HUES6 (cell line): Measurements from ENCODE around the gene CAPN15.
"Not testable (repeated sequence)": the region's sequence is repeated elsewhere in the genome, so short reads cannot be mapped to it uniquely, and the experiment has no call there.

Experiments
- H3K27ac ChIP-seq: 2 replicates; pipeline ENCODE4 v1.7.0; 2013; ENCODE audit warnings: low read depth, mild to moderate bottlenecking, low read length, inconsistent platforms
- H3K27me3 ChIP-seq: 2 replicates; pipeline ENCODE4 v1.6.1; 2013; ENCODE audit warnings: low read length; ENCODE audit not compliant: control insufficient read depth, insufficient read depth
- H3K36me3 ChIP-seq: 2 replicates; pipeline ENCODE4 v1.6.1; 2013; ENCODE audit warnings: low read length; ENCODE audit not compliant: control insufficient read depth, insufficient read depth
- H3K4me1 ChIP-seq: 2 replicates; pipeline ENCODE4 v1.6.1; 2013; ENCODE audit warnings: low read length; ENCODE audit not compliant: control insufficient read depth, insufficient read depth
- H3K4me3 ChIP-seq: 2 replicates; pipeline ENCODE4 v1.5.1; 2013; ENCODE audit warnings: low read depth, low read length
- H3K9ac ChIP-seq: one replicate; pipeline ENCODE4 v1.6.1; 2013; ENCODE audit warnings: mild to moderate bottlenecking, low read length
- H3K9me3 ChIP-seq: 2 replicates; pipeline ENCODE4 v1.6.1; 2013; ENCODE audit warnings: low read depth, low read length; ENCODE audit not compliant: control insufficient read depth, insufficient read depth

The CAPN15 gene

DNA sequence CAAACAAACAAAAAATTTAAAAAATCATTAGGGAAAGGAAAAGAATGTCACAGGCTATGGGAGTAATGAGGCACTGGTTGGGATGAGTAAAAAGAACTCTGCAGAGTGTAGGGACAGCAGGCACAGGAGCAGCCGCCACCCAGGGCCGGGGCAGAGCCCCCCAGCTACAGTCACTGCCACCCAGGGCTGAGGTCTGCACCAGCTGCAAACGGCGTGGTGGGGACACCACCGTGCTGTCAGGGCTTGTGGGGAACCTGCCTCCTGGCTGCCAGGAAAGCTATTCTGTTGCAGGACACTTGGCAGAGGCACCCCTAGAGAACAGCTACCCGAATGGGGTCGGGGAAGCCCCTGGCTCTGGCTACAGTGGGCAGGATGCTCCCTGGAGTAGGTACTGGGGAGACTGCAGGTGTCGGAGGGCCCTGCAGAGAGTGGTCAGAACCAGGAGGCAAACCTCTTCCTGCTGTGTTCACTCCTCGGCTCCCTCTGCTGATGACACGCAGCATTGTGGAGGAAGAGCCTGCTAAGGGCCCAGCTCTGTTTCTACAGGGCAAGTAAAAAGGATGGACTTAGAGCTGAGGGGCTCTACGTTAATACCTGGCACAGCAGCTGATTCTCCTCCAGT lies 32.3 kb upstream of the CAPN15 start:
- Histone ChIP-seq H3K36me3 (peaks cover 8% of the 10 kb centered on the region), H3K27ac (no peak overlapping the region), H3K9ac (no peak overlapping the region)

DNA sequence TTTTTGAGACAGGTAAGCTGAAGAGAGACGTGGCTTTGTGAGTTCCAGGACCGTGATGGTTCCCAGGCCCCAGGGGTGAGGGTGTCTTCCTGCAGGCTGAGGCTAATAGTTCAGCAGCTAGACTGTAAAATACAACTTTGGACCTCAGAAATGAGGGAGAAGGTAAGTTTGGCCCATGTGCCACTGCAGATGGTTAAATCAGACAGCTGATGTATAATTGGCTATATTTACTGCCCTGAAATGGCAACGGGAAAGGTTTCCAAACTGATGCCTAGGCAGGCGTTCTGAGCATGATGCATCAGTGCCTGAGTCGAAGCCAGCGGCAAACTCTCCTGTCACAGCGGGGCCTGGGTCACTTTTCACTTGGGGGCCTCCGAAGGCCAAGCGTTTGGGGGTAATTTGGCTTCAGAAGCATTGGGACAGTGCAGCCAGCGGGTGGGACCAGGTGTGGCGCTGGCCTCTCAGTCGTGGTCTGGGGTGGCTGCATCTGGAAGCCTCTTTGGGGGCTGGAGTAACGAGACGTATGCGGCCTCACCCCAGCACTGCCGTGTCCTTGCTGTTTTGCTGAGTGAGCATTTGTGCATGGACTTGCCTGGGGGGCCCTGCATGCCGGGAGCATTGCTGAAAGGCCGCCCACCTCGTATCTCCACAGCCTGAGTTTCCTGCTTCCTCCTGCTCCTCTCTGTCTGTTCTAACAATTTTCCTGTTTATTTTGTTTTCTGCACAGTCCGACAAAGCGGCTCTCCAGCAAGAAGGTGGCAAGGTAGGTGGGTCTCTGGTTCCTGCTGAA lies 31.2 kb upstream of the CAPN15 start:
- H3K27ac ChIP-seq: no peak overlapping the region
- H3K27me3 ChIP-seq: no peaks in the 10 kb centered on the region

More for the DNA sequence above, 32.3 kb upstream of the CAPN15 start:
- Histone ChIP-seq H3K27me3 (no peaks in the 10 kb centered on the region), H3K4me1 (peaks cover 16% of the 10 kb centered on the region), H3K9me3 (no peaks in the 10 kb centered on the region), H3K4me3 (no peak overlapping the region)

DNA sequence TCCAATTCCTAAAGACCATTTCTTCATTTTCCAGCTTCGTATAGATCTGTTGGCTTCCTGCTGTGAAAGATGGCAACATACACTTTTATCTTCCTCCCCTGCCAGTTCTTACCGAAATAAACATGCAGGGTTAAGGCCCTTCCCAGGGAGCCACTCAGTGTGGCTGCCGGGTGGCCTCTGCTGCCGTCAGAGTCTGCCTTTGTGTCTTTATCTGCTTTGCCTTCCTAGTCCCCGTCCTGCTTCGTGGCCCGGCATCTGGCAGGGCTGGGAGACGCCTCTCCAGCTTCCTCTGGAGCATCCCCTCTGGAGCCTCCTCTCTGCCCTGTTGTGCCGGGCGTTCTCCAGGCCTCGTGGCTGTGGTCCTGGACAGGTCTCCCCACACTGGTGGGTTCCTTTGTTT lies 30.3 kb upstream of the CAPN15 start:
- Histone ChIP-seq H3K36me3 (peaks cover 6% of the 10 kb centered on the region; the same call in 1 of the 2 replicates), H3K4me3 (no peak overlapping the region), H3K27me3 (no peaks in the 10 kb centered on the region), H3K9ac (no peak overlapping the region), H3K9me3 (no peaks in the 10 kb centered on the region), H3K27ac (no peak overlapping the region; the same call in 1 of the 2 replicates), H3K4me1 (no peaks in the 10 kb centered on the region; the same call in 1 of the 2 replicates)

More for the DNA sequence above, 31.2 kb upstream of the CAPN15 start:
- peaks cover 6% of the 10 kb centered on the region; the same call in 1 of the 2 replicates for H3K36me3 ChIP-seq
- H3K4me3 ChIP-seq: no peak overlapping the region
- H3K9ac ChIP-seq: no peak overlapping the region
- H3K4me1 ChIP-seq: peaks cover 7% of the 10 kb centered on the region; the same call in 1 of the 2 replicates
- no peaks in the 10 kb centered on the region for H3K9me3 ChIP-seq

DNA sequence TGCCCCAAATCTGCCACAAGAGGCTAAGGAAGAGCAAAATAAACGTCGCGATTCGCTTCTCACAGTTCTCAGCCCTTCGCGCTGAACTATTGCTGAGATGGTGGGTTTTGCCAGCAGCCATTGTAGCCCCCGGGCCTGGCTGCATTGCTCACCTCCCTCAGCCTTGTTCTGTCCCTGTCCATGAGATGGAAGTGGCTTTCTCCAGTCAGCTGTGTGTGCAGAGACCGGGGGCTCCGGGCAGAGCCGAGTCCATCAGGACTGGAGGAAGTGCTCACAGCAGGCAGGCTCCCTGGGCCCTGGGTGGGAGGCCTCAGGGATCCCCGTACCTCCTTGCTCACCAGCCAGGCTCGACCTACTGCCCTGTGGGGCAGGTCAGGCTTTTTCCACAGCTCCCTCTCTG lies 27.6 kb upstream of the CAPN15 start:
- H3K36me3 ChIP-seq: peaks cover 6% of the 10 kb centered on the region; the same call in 1 of the 2 replicates
- H3K27me3 ChIP-seq: no peaks in the 10 kb centered on the region
- no peak overlapping the region for H3K27ac ChIP-seq
- no peaks in the 10 kb centered on the region for H3K9me3 ChIP-seq
- no peak overlapping the region for H3K9ac ChIP-seq
- no peak overlapping the region for H3K4me3 ChIP-seq
- H3K4me1 ChIP-seq: no peaks in the 10 kb centered on the region; the same call in 1 of the 2 replicates

GRCh38 chr16:500709-501108 lies 26.8 kb upstream of the CAPN15 start:
- H3K27me3 ChIP-seq: no peaks in the 10 kb centered on the region
- no peak overlapping the region for H3K9ac ChIP-seq
- H3K4me3 ChIP-seq: no peak overlapping the region
- peaks cover 6% of the 10 kb centered on the region; the same call in 1 of the 2 replicates for H3K36me3 ChIP-seq
- no peaks in the 10 kb centered on the region for H3K9me3 ChIP-seq
- no peak overlapping the region for H3K27ac ChIP-seq
- no peaks in the 10 kb centered on the region; the same call in 1 of the 2 replicates for H3K4me1 ChIP-seq

- H3K9me3 ChIP-seq: no peaks in the 10 kb centered on the region
- H3K9ac ChIP-seq: no peak overlapping the region
- H3K4me1 ChIP-seq: no peaks in the 10 kb centered on the region
- H3K36me3 ChIP-seq: peaks cover 6% of the 10 kb centered on the region; the same call in 1 of the 2 replicates
- no peak overlapping the region for H3K27ac ChIP-seq
- H3K27me3 ChIP-seq: no peaks in the 10 kb centered on the region
- no peak overlapping the region for H3K4me3 ChIP-seq
Measured at GRCh38 chr16:502179-502943, 25.2 kb upstream of the CAPN15 start.

- H3K4me3 ChIP-seq: no peak overlapping the region
- H3K36me3 ChIP-seq: peaks cover 2% of the 10 kb centered on the region; the same call in 1 of the 2 replicates
- no peak overlapping the region for H3K9ac ChIP-seq
- no peaks in the 10 kb centered on the region for H3K4me1 ChIP-seq
- no peaks in the 10 kb centered on the region for H3K9me3 ChIP-seq
- no peak overlapping the region for H3K27ac ChIP-seq
- H3K27me3 ChIP-seq: no peaks in the 10 kb centered on the region
Measured at GRCh38 chr16:503150-504071, 24.1 kb upstream of the CAPN15 start.

GRCh38 chr16:505479-506245 lies 21.9 kb upstream of the CAPN15 start:
- no peaks in the 10 kb centered on the region for H3K4me1 ChIP-seq
- no peak overlapping the region for H3K9ac ChIP-seq
- no peak overlapping the region for H3K27ac ChIP-seq
- H3K9me3 ChIP-seq: no peaks in the 10 kb centered on the region
- no peak overlapping the region for H3K4me3 ChIP-seq
- peaks cover 6% of the 10 kb centered on the region for H3K36me3 ChIP-seq
- no peaks in the 10 kb centered on the region for H3K27me3 ChIP-seq

DNA sequence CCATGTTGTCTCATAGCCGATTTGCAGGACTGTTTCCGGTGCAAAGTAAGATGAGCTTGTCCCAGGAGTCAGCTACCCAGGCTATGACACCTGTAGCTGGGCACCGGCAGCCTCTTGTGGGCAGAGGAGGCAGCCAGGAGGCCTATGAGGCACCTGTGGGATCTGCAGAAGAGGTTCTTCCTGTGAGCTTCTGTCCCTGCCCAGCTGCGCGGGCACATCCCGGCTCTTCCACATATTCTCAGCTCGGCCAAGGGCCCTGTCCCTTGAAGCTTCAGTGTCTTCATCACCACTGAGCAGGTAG lies 21.3 kb upstream of the CAPN15 start:
- H3K4me1 ChIP-seq: no peaks in the 10 kb centered on the region
- no peak overlapping the region for H3K4me3 ChIP-seq
- no peak overlapping the region for H3K9ac ChIP-seq
- H3K27ac ChIP-seq: no peak overlapping the region
- peaks cover 7% of the 10 kb centered on the region for H3K36me3 ChIP-seq
- H3K9me3 ChIP-seq: no peaks in the 10 kb centered on the region
- no peaks in the 10 kb centered on the region for H3K27me3 ChIP-seq

GRCh38 chr16:507527-507926 lies 20.0 kb upstream of the CAPN15 start:
- not testable (repeated sequence) for H3K36me3 ChIP-seq, H3K27me3 ChIP-seq, H3K9me3 ChIP-seq

More at GRCh38 chr16:507527-507926, 20.0 kb upstream of the CAPN15 start:
- H3K4me3 ChIP-seq, H3K9ac ChIP-seq, H3K4me1 ChIP-seq, H3K27ac ChIP-seq: not testable (repeated sequence)
